HG02798 (cell line): ENCODE results near the gene SNHG17.
"Not testable (repeated sequence)": the region's sequence is repeated elsewhere in the genome, so short reads cannot be mapped to it uniquely, and the experiment has no call there.

ENCODE experiments used
- ATAC-seq: cut with Tn5 transposase; IDR thresholded peaks from one replicate; pipeline ENCODE4 v1.9.1; 2021; ENCODE audit warnings: mild to moderate bottlenecking; ENCODE audit not compliant: unreplicated experiment, poor library complexity

Gene SNHG17

DNA sequence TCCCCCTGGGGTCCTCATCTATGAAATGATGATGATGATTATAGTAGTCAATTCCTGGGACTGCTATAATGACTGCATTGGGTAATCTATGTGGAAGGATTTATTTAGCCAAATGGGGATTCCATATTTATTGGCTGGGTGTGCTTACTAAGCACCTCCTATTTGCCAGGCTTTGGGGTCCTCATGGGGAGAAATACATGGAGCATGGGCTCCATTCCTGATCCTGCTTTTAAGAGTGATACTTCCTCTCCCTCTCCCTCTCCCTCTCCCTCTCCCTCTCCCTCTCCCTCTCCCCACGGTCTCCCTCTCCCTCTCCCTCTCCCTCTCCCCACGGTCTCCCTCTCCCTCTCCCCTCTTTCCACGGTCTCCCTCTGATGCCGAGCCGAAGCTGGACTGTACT is 57.3 kb downstream of the SNHG17 start:
- ATAC-seq = not testable (repeated sequence)

DNA sequence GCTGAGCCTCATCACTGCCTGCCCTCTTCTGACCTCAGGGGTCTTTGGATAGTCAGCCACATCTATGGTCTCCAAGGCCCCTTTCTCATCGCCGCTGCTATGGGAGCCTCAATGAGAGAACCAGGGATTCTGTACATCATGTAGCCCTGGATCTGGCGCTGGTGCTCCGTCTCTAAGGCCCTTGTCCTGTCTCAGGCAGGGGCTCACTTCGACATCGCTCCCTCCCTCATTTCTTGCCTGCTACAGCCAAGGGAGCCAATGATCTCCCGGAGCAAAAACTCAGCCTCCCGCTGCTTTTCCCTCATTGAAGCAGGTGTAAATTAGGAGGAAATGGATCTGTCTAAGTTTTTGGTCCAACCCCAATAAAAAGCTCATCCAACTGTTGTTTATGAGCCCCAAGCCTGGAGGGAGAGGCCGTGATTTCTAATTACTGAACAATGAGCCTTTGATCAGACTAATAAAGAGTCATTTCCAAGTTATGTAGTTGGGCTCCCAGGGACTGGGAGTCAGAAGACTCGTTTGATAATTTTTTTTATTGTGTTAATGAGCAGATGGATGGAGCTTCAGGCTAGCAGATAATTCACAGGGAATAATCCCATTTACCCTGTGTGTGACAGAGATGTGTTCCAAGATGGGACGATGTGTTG is 58.0 kb downstream of the SNHG17 start:
- no peak for ATAC-seq

DNA sequence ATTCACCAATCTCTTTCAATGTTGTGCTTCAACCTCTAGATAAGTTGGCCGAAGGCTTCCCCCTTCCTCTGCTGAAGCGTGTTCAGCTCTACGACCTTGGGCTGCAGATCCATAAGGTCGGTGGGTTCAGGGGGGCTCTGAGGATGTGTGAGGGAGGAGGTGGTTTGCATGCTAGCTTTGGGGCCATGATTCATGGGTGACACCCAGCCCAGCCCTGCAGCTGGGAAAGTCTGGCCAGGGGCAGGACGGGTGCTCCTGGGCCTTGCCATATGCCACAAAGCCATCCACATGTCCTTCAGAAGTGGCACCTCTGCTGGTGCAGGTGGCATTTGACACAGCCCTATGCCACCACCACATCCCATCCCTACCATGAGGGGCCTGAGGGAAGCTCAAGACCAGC is 61.2 kb downstream of the SNHG17 start:
- no peak for ATAC-seq

DNA sequence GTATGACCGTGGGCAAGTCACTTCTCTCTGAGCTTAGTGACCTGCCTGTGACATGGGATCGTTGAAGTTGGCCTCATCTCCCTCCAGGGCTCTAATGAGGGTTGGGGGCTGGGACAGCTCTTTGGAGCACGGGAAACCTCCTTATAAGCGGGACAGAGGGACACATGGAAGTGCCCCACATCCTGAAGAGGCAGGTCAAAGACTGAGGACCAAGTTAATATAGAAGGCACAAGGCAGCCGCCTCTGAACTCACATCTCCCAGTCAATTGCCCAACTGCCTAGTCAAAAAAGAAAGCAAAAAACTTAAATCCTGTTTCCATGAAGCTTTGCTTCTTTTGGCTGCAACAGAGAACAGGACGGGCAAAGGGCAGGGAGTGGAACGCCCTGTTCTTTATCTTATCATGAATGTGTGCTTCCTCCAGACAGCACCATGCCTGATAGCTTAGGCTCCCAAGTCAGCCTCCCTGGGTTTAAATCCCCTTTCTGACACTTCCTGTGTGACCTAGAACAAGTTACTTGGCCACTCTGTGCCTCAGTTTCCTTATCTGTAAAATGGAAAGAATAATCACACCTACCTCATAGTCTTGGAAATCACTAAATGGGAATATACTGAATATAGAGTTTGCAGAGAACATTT is 61.8 kb downstream of the SNHG17 start:
- ATAC-seq = no peak

DNA sequence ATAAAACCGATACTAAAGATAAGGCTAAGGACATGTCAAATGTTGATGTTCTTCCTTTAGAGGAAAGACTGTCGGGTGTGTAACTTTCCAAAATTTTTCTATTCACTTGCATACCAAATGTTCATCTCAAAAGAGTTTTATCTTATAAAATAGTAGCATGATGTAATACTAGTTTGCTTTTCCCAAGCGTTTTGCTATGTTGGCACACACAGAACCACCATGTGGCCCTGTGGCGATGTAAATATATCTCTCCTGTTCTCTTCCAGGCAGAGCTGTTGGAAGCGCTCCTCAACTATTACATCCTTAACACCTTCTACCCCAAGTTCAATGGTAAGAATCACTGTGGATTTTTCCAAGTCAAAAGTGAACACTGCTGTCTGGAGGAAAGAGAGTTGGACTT is 62.3 kb downstream of the SNHG17 start:
- no peak for ATAC-seq
